ENCODE results near the gene RPTOR.

DNA sequence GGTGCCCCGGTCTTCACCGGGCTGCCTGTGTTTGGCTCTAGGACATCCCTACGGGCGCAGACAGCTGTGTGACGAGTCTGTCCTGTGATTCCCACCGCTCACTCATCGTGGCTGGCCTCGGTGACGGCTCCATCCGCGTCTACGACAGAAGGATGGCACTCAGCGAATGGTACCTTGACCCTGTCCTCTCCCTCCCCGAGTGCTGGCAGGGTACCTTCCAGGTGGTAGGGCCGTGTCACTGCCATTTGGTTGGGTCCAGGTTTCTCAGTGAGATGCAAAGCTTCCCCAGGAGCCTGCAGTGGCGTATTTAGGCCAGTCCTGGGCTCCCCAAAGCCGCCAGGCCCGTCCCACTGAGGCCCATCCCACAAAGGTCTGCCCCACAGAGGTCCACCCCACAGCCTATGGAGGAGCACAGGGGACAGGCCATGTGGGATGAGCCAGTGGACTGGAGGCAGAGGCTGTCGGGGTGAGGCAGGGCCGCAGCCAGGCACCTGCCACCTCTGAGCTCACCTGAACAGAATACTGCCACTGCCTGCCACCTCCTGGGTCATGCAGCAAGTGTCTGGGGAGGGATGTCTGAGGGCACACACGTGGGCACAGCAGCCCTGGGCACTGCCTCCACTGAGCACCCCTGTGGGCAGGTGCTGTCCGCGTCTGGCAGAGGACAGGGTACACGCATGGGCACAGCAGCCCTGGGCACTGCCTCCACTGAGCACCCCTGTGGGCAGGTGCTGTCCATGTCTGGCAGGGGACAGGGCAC, 415.6 kb downstream of the RPTOR start:
- TF ChIP-seq, protein P1, sequence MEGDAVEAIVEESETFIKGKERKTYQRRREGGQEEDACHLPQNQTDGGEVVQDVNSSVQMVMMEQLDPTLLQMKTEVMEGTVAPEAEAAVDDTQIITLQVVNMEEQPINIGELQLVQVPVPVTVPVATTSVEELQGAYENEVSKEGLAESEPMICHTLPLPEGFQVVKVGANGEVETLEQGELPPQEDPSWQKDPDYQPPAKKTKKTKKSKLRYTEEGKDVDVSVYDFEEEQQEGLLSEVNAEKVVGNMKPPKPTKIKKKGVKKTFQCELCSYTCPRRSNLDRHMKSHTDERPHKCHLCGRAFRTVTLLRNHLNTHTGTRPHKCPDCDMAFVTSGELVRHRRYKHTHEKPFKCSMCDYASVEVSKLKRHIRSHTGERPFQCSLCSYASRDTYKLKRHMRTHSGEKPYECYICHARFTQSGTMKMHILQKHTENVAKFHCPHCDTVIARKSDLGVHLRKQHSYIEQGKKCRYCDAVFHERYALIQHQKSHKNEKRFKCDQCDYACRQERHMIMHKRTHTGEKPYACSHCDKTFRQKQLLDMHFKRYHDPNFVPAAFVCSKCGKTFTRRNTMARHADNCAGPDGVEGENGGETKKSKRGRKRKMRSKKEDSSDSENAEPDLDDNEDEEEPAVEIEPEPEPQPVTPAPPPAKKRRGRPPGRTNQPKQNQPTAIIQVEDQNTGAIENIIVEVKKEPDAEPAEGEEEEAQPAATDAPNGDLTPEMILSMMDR (conservative IDR thresholded peaks at IDR 0.05; ENCODE audit: low read length): no peak
- TF ChIP-seq EZH2phosphoT487 (IDR thresholded peaks at IDR 0.05; ENCODE audit: borderline replicate concordance, low read depth, low read length): no peak

Data from OCI-LY7 (cell line).